Activated CD8-positive, alpha-beta T cell treated with anti-CD3 and anti-CD28 coated beads for 36 hours (primary cell): ENCODE data around the gene AP1S3. TPM values are rescaled to one million over a fixed set of nuclear protein-coding genes. Genes with fewer than 3 reads are reported as not detected.

Source experiments
- ATAC-seq: fragments of 200-7000 bp; cut with Tn5 transposase; one replicate; pipeline ENCODE4 v1.10.0; 2021; ENCODE audit warnings: mild to moderate bottlenecking, moderate library complexity
- CTCF ChIA-PET: fragments of 350-600 bp; sonication (Branson Sonifier 250); formaldehyde crosslinking; loops from one replicate; lab custom pipeline; 2021; ENCODE audit warnings: antibody characterized with exemption; lab: Charles Lee
- POLR2A ChIA-PET: fragments of 350-600 bp; sonication (Branson Sonifier 250); formaldehyde crosslinking; loops from one replicate; lab custom pipeline; 2021; ENCODE audit warnings: antibody characterized with exemption; lab: Charles Lee
- DNase-seq: peaks from one replicate; pipeline ENCODE4 v3.0.0-alpha.2; 2020
- H3K27ac Mint-ChIP-seq: one replicate; pipeline ENCODE4 v1.8.0; 2021; ENCODE audit warnings: mild to moderate bottlenecking, mixed read lengths
- H3K27me3 Mint-ChIP-seq: one replicate; pipeline ENCODE4 v1.8.0; 2021; ENCODE audit warnings: mixed read lengths
- H3K36me3 Mint-ChIP-seq: one replicate; pipeline ENCODE4 v1.8.0; 2021; ENCODE audit warnings: low read depth, mixed read lengths
- H3K4me1 Mint-ChIP-seq: one replicate; pipeline ENCODE4 v1.8.0; 2021; ENCODE audit warnings: low read depth, mixed read lengths
- H3K4me3 Mint-ChIP-seq: one replicate; pipeline ENCODE4 v1.8.0; 2021; ENCODE audit warnings: mild to moderate bottlenecking, moderate library complexity, mixed read lengths
- H3K9me3 Mint-ChIP-seq: one replicate; pipeline ENCODE4 v1.8.0; 2021; ENCODE audit warnings: mixed read lengths
- intact Hi-C: fragments of 100-400 bp; cut with micrococcal nuclease; formaldehyde crosslinking; loops from one replicate; pipeline ENCODE4 v1.10.0; 2022
- total RNA-seq, 2 experiments: library from RNA; stranded (reverse); gene quantifications; one replicate each; pipeline ENCODE4 v1.2.3, GENCODE V29; 2021
- TF ChIP-seq, protein P1 (sequence below): fragments of 200-600 bp; IDR thresholded peaks from one replicate; pipeline ENCODE4 v1.8.0; 2022; ENCODE audit warnings: antibody characterized with exemption, mild to moderate bottlenecking

Gene AP1S3
- total RNA-seq, 2 experiments from 2014 or later, result 5.7 to 6.6 TPM

GRCh38 chr2:223760838-223761502, 76.4 kb downstream of the AP1S3 start:
- Mint-ChIP-seq H3K36me3 (no peaks in the 10 kb centered on the region), H3K27ac (peak overlapping the region; percentile 77), H3K9me3 (no peaks in the 10 kb centered on the region), H3K4me3 (no peak overlapping the region), H3K27me3 (no peaks in the 10 kb centered on the region), H3K4me1 (peaks cover 21% of the 10 kb centered on the region)
- POLR2A ChIA-PET, result no interaction called here
- intact Hi-C loops, result no loop called here
- CTCF ChIA-PET, result interaction anchor here (0.6 to 1.1 kb wide), 4 partner anchors 18 to 789 kb away, joined by 3 read pairs; no protein-coding TSS in a partner anchor
- peak; percentile 95 for ATAC-seq
- peak; percentile 82 for DNase-seq
- TF ChIP-seq, protein P1, sequence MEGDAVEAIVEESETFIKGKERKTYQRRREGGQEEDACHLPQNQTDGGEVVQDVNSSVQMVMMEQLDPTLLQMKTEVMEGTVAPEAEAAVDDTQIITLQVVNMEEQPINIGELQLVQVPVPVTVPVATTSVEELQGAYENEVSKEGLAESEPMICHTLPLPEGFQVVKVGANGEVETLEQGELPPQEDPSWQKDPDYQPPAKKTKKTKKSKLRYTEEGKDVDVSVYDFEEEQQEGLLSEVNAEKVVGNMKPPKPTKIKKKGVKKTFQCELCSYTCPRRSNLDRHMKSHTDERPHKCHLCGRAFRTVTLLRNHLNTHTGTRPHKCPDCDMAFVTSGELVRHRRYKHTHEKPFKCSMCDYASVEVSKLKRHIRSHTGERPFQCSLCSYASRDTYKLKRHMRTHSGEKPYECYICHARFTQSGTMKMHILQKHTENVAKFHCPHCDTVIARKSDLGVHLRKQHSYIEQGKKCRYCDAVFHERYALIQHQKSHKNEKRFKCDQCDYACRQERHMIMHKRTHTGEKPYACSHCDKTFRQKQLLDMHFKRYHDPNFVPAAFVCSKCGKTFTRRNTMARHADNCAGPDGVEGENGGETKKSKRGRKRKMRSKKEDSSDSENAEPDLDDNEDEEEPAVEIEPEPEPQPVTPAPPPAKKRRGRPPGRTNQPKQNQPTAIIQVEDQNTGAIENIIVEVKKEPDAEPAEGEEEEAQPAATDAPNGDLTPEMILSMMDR, result no peak

DNA sequence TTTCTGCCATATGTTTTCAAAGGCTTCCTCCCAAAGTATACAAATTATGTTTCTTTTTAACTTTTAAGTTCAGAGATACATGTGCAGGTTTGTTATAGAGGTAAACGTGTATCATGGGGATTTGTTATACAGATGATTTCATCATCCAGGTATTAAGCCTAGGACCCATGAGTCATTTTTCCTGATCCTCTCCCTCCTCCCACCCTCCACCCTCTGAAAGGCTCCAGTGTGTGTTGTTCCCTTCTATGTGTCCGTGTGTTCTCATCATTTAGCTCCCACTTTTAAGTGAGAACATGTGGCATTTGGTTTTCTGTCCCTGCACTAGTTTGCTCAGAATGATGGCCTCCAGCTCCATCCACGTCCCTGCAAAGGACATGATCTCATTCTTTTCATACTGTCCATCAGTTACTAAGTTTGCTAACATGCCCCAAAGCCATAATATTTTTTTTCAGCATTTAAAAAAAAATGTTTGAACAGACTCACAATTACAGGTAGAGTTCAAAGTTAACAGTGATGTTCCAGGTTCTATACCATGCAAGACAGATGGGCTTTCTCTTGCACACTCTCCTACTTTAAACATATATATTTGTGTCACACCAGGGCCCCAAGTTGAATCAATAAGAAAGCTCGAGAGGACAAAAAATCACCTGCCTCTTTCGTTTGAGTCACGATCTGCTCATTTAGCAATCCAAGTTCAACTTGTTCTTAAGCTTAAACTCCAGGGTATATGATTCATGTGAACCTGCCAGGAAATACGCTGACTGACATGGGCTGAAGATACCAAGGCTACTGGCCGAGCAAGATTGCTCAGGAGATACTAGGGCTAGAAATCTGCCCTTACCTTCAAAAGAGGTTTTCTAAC, 77.6 kb downstream of the AP1S3 start:
- Mint-ChIP-seq H3K27me3 (no peaks in the 10 kb centered on the region), H3K4me1 (peaks cover 21% of the 10 kb centered on the region), H3K4me3 (no peak overlapping the region), H3K36me3 (no peaks in the 10 kb centered on the region), H3K27ac (peak overlapping the region; percentile 44), H3K9me3 (no peaks in the 10 kb centered on the region)
- ATAC-seq (peak; percentile 17), DNase-seq (no peak)
- ChIA-PET POLR2A (no interaction called here), CTCF (interaction anchor here (1.1 kb wide), 1 partner anchor 788 kb away, joined by 3 read pairs; no protein-coding TSS in a partner anchor)
- TF ChIP-seq, protein P1, result no peak
- intact Hi-C loops, result no loop called here

- intact Hi-C loops, result no loop called here
- TF ChIP-seq, protein P1, result no peak
- Mint-ChIP-seq H3K4me1 (peaks cover 21% of the 10 kb centered on the region), H3K27ac (no peak overlapping the region), H3K4me3 (no peak overlapping the region), H3K36me3 (no peaks in the 10 kb centered on the region), H3K27me3 (no peaks in the 10 kb centered on the region), H3K9me3 (no peaks in the 10 kb centered on the region)
- ATAC-seq (no peak), DNase-seq (no peak)
- POLR2A ChIA-PET, result no interaction called here
- CTCF ChIA-PET, result interaction anchor here (0.8 kb wide), 1 partner anchor 21 kb away, joined by 3 read pairs; no protein-coding TSS in a partner anchor
Observed at GRCh38 chr2:223758131-223758840, 79.1 kb downstream of the AP1S3 start.

DNA sequence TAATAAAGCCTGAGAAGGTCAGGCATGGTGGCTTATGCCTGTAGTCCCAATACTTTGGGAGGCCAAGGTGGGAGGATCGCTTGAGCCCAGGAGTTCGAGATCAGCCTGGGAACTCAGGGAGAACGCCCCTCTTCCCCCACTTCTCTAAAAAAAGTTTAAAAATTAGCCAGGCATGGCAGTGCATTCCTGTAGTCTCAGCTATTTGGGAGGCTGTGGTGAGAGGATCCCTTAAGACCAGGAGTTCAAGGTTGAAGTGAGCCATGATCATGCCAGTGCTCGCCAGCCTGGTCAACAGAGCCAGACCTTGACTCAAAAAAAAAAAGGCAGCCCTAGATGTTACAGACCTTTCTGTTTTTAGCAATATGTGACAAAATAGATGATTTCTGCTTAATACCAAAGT, 83.4 kb downstream of the AP1S3 start:
- Mint-ChIP-seq H3K9me3 (no peaks in the 10 kb centered on the region), H3K27ac (no peak overlapping the region), H3K27me3 (peaks cover 3% of the 10 kb centered on the region), H3K4me1 (no peaks in the 10 kb centered on the region), H3K36me3 (no peaks in the 10 kb centered on the region), H3K4me3 (no peak overlapping the region)
- TF ChIP-seq, protein P1, result no peak
- POLR2A ChIA-PET, result no interaction called here
- intact Hi-C loops, result no loop called here
- DNase-seq (no peak), ATAC-seq (no peak)
- CTCF ChIA-PET, result interaction anchor here (0.7 kb wide), 1 partner anchor 10 kb away, joined by 3 read pairs; no protein-coding TSS in a partner anchor
